H1 (cell line): ENCODE results near the gene PALM2AKAP2. TPM values are rescaled to one million over a fixed set of nuclear protein-coding genes. Genes with fewer than 3 reads are reported as not detected.

Experiments used
- CTCF ChIA-PET: fragments of 300-600 bp; sonication (Branson Sonifier 250); formaldehyde crosslinking; loops from one replicate; lab custom pipeline; 2021; ENCODE audit not compliant: partially characterized antibody; lab: Charles Lee
- POLR2A ChIA-PET: fragments of 300-600 bp; sonication (Branson Sonifier 250); formaldehyde crosslinking; loops from one replicate; lab custom pipeline; 2021; ENCODE audit warnings: inconsistent platforms; ENCODE audit not compliant: partially characterized antibody; lab: Charles Lee
- DNase-seq, 2 experiments: peaks; one replicate each; pipeline versions ENCODE4 v3.0.0 to v3.0.0-alpha.2; 2010 to 2022; ENCODE audit warnings: low spot score in 2 of 2, low read depth in 1 of 2, mixed read lengths in 1 of 2
- FAIRE-seq: peaks from 2 replicates; lab custom pipeline; 2011; peaks lifted over from hg19 to GRCh38; lab: Jason Lieb, UNC
- H2AFZ ChIP-seq: 2 replicates; pipeline ENCODE4 v1.8.1; 2012; ENCODE audit warnings: low read length, inconsistent platforms
- H2AK5ac ChIP-seq: 2 replicates; pipeline ENCODE4 v1.6.1; 2013; ENCODE audit warnings: low read depth, low read length
- H2BK120ac ChIP-seq: replicated peaks from 2 replicates; pipeline ENCODE3; 2013; ENCODE audit warnings: low read depth, low read length, inconsistent platforms
- H2BK12ac ChIP-seq: 2 replicates; pipeline ENCODE4 v1.6.1; 2013; ENCODE audit warnings: low read depth, low read length
- H2BK15ac ChIP-seq: 2 replicates; pipeline ENCODE4 v1.6.1; 2013; ENCODE audit warnings: low read length
- H2BK20ac ChIP-seq: 2 replicates; pipeline ENCODE4 v1.6.1; 2013; ENCODE audit warnings: low read length
- H2BK5ac ChIP-seq: 2 replicates; pipeline ENCODE4 v1.6.1; 2013; ENCODE audit warnings: low read depth, low read length
- H3K14ac ChIP-seq: 2 replicates; pipeline ENCODE4 v1.6.1; 2013; ENCODE audit warnings: inconsistent platforms; ENCODE audit not compliant: insufficient read length
- H3K18ac ChIP-seq: 2 replicates; pipeline ENCODE4 v1.6.1; 2013; ENCODE audit warnings: low read length; ENCODE audit errors: extremely low read depth
- H3K23ac ChIP-seq: 2 replicates; pipeline ENCODE4 v1.6.1; 2013; ENCODE audit warnings: inconsistent platforms; ENCODE audit not compliant: insufficient read length
- H3K23me2 ChIP-seq: 2 replicates; pipeline ENCODE4 v1.6.1; 2013; ENCODE audit warnings: low read depth, low read length
- H3K27ac ChIP-seq: 2 replicates; pipeline ENCODE4 v1.6.1; 2011; ENCODE audit warnings: low read depth, low read length, inconsistent platforms
- H3K27me3 ChIP-seq, 4 experiments: replicated peaks in 1 of 4; 1 replicate in 1 of 4; 2 replicates in 3 of 4; pipeline versions ENCODE4 v1.6.1 to v1.8.1; 2011 to 2013; ENCODE audit warnings: low read length in 3 of 4, mild to moderate bottlenecking in 3 of 4, inconsistent platforms in 2 of 4, mixed read lengths in 2 of 4, moderate library complexity in 1 of 4; ENCODE audit not compliant: control insufficient read depth in 3 of 4, insufficient read depth in 3 of 4; ENCODE audit errors: extremely low read depth in 1 of 4
- H3K36me3 ChIP-seq, 4 experiments: 2 replicates each; pipeline versions ENCODE4 v1.6.1 to v1.8.1; 2011 to 2013; ENCODE audit warnings: mild to moderate bottlenecking in 4 of 4, low read length in 3 of 4, moderate library complexity in 2 of 4, control low read depth in 1 of 4, inconsistent platforms in 1 of 4; ENCODE audit not compliant: insufficient read depth in 4 of 4, control insufficient read depth in 2 of 4
- H3K4ac ChIP-seq: replicated peaks from 2 replicates; pipeline ENCODE3; 2013; ENCODE audit warnings: low read length, low read depth, mixed read lengths, inconsistent platforms; ENCODE audit not compliant: insufficient read length
- H3K4me1 ChIP-seq, 4 experiments: replicated peaks in 1 of 4; 1 replicate in 1 of 4; 2 replicates in 3 of 4; pipeline versions ENCODE4 v1.6.1 to v1.8.1; 2011 to 2013; ENCODE audit warnings: low read length in 3 of 4, inconsistent platforms in 2 of 4, mixed read lengths in 1 of 4; ENCODE audit not compliant: insufficient read depth in 4 of 4, control insufficient read depth in 3 of 4
- H3K4me2 ChIP-seq, 2 experiments: 2 replicates each; pipeline versions ENCODE4 v1.6.1 to v1.8.1; 2011 to 2013; ENCODE audit warnings: low read depth in 2 of 2, low read length in 2 of 2, control low read depth in 1 of 2, inconsistent platforms in 1 of 2, mild to moderate bottlenecking in 1 of 2; ENCODE audit not compliant: insufficient read depth in 1 of 2
- H3K4me3 ChIP-seq, 4 experiments: fragments of 200-600, 300-600 bp in 1 of 4; sonication (generic), shearing (Covaris generic), sonication (Bioruptor Twin) in 1 of 4; 2 replicates each; pipeline versions ENCODE4 v1.5.1 to v1.8.1; 2011 to 2016; ENCODE audit warnings: low read length in 4 of 4, low read depth in 3 of 4, control low read depth in 2 of 4, inconsistent platforms in 2 of 4, mild to moderate bottlenecking in 2 of 4, mixed read lengths in 1 of 4, moderate library complexity in 1 of 4; ENCODE audit not compliant: insufficient read depth in 2 of 4; ENCODE audit errors: extremely low read depth in 1 of 4
- H3K56ac ChIP-seq: replicated peaks from 2 replicates; pipeline ENCODE3; 2013; ENCODE audit warnings: low read depth, mild to moderate bottlenecking, mixed read lengths, low read length, inconsistent platforms; ENCODE audit not compliant: insufficient read length
- H3K79me1 ChIP-seq: 2 replicates; pipeline ENCODE4 v1.6.1; 2013; ENCODE audit warnings: low read depth, low read length, control low read depth
- H3K79me2 ChIP-seq, 2 experiments: 2 replicates each; pipeline versions ENCODE4 v1.6.1 to v1.8.1; 2012 to 2013; ENCODE audit warnings: low read length in 2 of 2, mild to moderate bottlenecking in 2 of 2, inconsistent platforms in 1 of 2; ENCODE audit not compliant: insufficient read depth in 2 of 2, control insufficient read depth in 1 of 2
- H3K9ac ChIP-seq, 4 experiments: replicated peaks in 1 of 4; 1 replicate in 1 of 4; 2 replicates in 3 of 4; pipeline versions ENCODE4 v1.6.1 to v1.8.1; 2011 to 2013; ENCODE audit warnings: low read depth in 3 of 4, low read length in 3 of 4, control low read depth in 2 of 4, mild to moderate bottlenecking in 2 of 4, moderate library complexity in 2 of 4, inconsistent platforms in 1 of 4; ENCODE audit errors: extremely low read depth in 1 of 4
- H3K9me3 ChIP-seq, 2 experiments: 2 replicates each; pipeline versions ENCODE4 v1.6.1 to v1.8.1; 2012 to 2013; ENCODE audit warnings: mild to moderate bottlenecking in 2 of 2, moderate library complexity in 2 of 2, control low read depth in 1 of 2, inconsistent platforms in 1 of 2, low read depth in 1 of 2, low read length in 1 of 2, mixed read lengths in 1 of 2; ENCODE audit not compliant: insufficient read depth in 2 of 2
- H4K20me1 ChIP-seq, 2 experiments: replicated peaks in 1 of 2; 2 replicates each; pipeline versions ENCODE3 to v1.8.1; 2011 to 2013; ENCODE audit warnings: inconsistent platforms in 2 of 2, low read length in 2 of 2, mild to moderate bottlenecking in 1 of 2; ENCODE audit not compliant: insufficient read depth in 2 of 2, control insufficient read depth in 1 of 2
- H4K5ac ChIP-seq: 2 replicates; pipeline ENCODE4 v1.6.1; 2013; ENCODE audit warnings: low read length, low read depth, mixed read lengths, inconsistent platforms; ENCODE audit not compliant: insufficient read length
- H4K8ac ChIP-seq: 2 replicates; pipeline ENCODE4 v1.8.0; 2013; ENCODE audit warnings: mild to moderate bottlenecking, moderate library complexity, low read length, inconsistent platforms; ENCODE audit not compliant: insufficient read depth; ENCODE audit errors: extremely low read depth
- H4K91ac ChIP-seq: replicated peaks from 2 replicates; pipeline ENCODE3; 2013; ENCODE audit warnings: low read length, mixed read lengths, inconsistent platforms; ENCODE audit not compliant: insufficient read length
- EGR1 ChIP-seq: IDR thresholded peaks from 2 replicates; pipeline ENCODE4 v1.6.1; 2011; ENCODE audit warnings: low read depth, low read length, borderline replicate concordance
- HDAC2 ChIP-seq, 2 experiments: fragments of 300-600 bp in 1 of 2; sonication (generic) in 1 of 2; IDR thresholded peaks; 2 replicates each; pipeline ENCODE4 v1.6.1; 2011 to 2012; ENCODE audit warnings: low read depth in 2 of 2, low read length in 2 of 2, mild to moderate bottlenecking in 2 of 2, moderate library complexity in 2 of 2, borderline replicate concordance in 1 of 2, inconsistent platforms in 1 of 2
- WGBS, 2 experiments: shearing (Covaris generic) in 1 of 2; methylation state at CpG; one replicate each; pipeline versions ENCODE4 v1.1.6 to v1.1.7; 2013 to 2015; ENCODE audit warnings: low lambda C conversion rate in 2 of 2, mixed read lengths in 2 of 2, inconsistent platforms in 1 of 2, low coverage in 1 of 2, missing lambda C conversion rate in 1 of 2; ENCODE audit not compliant: insufficient replicate concordance in 2 of 2, insufficient coverage in 1 of 2, insufficient read length in 1 of 2; ENCODE audit errors: extremely low coverage in 1 of 2, missing lambda C conversion rate in 1 of 2; 5-methylcytosine and 5-hydroxymethylcytosine counted together
- polyA plus RNA-seq, 7 experiments: library from polyadenylated mRNA; depleted of rRNA in 3 of 7; stranded (reverse) in 5 of 7; unstranded in 2 of 7; fragments of >200 nt in 5 of 7; fragments of 200-250 nt in 2 of 7; gene quantifications; 1 replicate in 5 of 7; 2 replicates in 1 of 7; 4 replicates in 1 of 7; pipeline versions ENCODE4 v1.2.1 to v1.2.3, GENCODE V29; 2011 to 2013; ENCODE audit warnings: missing spikeins in 2 of 7, mixed read lengths in 2 of 7
- total RNA-seq: library from RNA; stranded (reverse); fragmentation: NEBNext Ultra II Directional; extraction: Animal tissue kit (Norgen Biotek cat#: 25700); gene quantifications from 2 replicates; pipeline ENCODE4 v1.2.1, GENCODE V29; 2021
- TF ChIP-seq, protein P1 (sequence below): IDR thresholded peaks from 2 replicates; pipeline ENCODE4 v1.6.1; 2012; ENCODE audit warnings: inconsistent platforms

The PALM2AKAP2 gene
- total and polyA plus RNA-seq, 2 of the 8 experiments (the other 6 are each of a cell fraction or from before 2014, with no cell fraction given) = 0.38 to 20.5 TPM

GRCh38 chr9:109789556-109789955, 9.6 kb downstream of the PALM2AKAP2 start:
- H2BK12ac ChIP-seq = no peak overlapping the region
- H3K4me2 ChIP-seq = no peak overlapping the region
- H3K14ac ChIP-seq = no peak overlapping the region
- no peaks in the 10 kb centered on the region for H3K23me2 ChIP-seq
- no peak overlapping the region for H3K18ac ChIP-seq
- no peaks in the 10 kb centered on the region for H3K9me3 ChIP-seq
- DNase-seq (no peak), FAIRE-seq (no peak)
- H3K23ac ChIP-seq = no peak overlapping the region
- H4K5ac ChIP-seq = no peak overlapping the region
- H4K91ac ChIP-seq = no peak overlapping the region
- H3K79me2 ChIP-seq = 0 out of 4 replicates have a peak, but pooled peaks cover 0 to 3% of the 10 kb centered on the region in 2 experiments
- H3K4me1 ChIP-seq = no peaks in the 10 kb centered on the region
- H3K79me1 ChIP-seq = no peaks in the 10 kb centered on the region; the same call in 1 of the 2 replicates
- no peak overlapping the region for H4K8ac ChIP-seq
- H2BK20ac ChIP-seq = no peak overlapping the region
- no peak overlapping the region for H2AK5ac ChIP-seq
- POLR2A ChIA-PET = no interaction called here
- CTCF ChIA-PET = interaction anchor here (0.7 to 1.2 kb wide), 3 partner anchors 28 to 81 kb away, joined by 3 to 4 read pairs (median 3); no protein-coding TSS in a partner anchor
- no peak overlapping the region for H2AFZ ChIP-seq
- H4K20me1 ChIP-seq = peaks cover 0 to 1% of the 10 kb centered on the region in 2 experiments
- H3K27ac ChIP-seq = no peak overlapping the region
- H3K56ac ChIP-seq = no peak overlapping the region
- no peak overlapping the region for H3K4ac ChIP-seq
- H3K9ac ChIP-seq = no peak overlapping the region
- no peak overlapping the region for H2BK5ac ChIP-seq
- H3K36me3 ChIP-seq = no peaks in the 10 kb centered on the region
- H2BK15ac ChIP-seq = no peak overlapping the region
- no peak overlapping the region for H2BK120ac ChIP-seq
- 84% methylated on average over 5 of the region's 5 CpGs; no CpG with 5 or more reads in 1 of the 2 experiments for WGBS, 2 experiments
- H3K27me3 ChIP-seq = no peaks in the 10 kb centered on the region
- no peak overlapping the region for H3K4me3 ChIP-seq
- TF ChIP-seq, protein P1, sequence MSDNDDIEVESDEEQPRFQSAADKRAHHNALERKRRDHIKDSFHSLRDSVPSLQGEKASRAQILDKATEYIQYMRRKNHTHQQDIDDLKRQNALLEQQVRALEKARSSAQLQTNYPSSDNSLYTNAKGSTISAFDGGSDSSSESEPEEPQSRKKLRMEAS = no peak
- no peak for TF ChIP-seq HDAC2 (IDR thresholded peaks at IDR 0.05; ENCODE audit: borderline replicate concordance in 1 of 2, low read depth in 2 of 2, low read length in 2 of 2)
- no peak for TF ChIP-seq EGR1
